Stimulated activated CD8-positive, alpha-beta memory T cell treated with anti-CD3 and anti-CD28 coated beads, Interleukin-15, amount 100 ng/mL, for 4 hours (primary cell): Measurements from ENCODE around the gene RANBP9.

ENCODE experiments used
- DNase-seq, 2 donors: peaks; one replicate each; pipeline ENCODE4 v3.0.0-alpha.2; 2020; ENCODE audit warnings: low read depth in 2 of 2

Gene RANBP9

DNA sequence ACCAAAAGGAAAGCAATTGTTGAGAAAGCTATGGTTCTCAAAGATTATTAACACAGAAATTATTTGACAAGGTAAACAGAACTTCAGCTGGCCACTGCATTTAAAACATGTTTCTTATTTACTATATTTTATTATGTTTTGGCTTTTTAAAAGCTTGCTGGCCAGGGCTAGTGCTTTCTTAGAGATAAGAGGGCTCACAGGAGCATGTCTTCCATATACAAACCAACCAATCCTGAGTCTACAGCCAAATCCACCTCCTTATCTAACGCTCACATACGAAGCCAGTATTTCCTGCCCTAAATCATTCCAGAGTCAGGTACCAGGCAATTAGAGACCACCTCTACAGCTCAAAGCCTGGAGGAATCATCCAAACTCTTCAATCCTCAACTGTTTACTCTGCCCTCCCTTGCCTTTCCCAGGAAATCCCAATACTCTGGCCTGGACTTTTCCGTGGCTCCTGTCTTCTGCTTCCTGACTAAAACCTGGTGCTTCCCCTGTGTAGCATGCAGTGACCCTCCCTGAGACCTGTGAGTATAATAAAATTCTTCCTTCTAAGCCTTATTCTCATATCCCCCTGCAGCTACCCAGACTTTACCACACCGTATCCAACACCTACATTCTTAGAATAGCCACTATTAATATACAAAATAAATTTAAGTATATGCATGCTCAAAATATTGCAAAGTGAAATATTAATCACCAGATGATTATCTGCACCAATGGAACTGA lies 33.2 kb downstream of the RANBP9 start:
- no peak for DNase-seq

DNA sequence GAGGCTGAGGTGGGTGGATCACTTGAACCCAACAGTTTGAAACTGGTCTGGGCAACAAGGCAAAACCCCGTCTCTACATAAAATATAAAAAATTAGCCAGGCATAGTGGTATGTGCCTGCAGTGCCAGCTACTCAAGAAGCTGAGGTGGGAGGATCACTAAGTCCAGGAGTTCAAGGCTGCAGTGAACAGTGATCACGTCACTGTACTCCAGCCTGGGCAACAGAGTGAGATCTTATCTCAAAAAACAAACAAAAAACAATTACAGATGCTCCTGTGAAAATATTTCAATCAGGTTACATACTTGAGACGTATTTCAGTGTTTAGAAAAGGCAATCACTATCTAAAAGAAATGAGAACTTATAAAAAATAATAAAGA lies 33.8 kb downstream of the RANBP9 start:
- no peak for DNase-seq

DNA sequence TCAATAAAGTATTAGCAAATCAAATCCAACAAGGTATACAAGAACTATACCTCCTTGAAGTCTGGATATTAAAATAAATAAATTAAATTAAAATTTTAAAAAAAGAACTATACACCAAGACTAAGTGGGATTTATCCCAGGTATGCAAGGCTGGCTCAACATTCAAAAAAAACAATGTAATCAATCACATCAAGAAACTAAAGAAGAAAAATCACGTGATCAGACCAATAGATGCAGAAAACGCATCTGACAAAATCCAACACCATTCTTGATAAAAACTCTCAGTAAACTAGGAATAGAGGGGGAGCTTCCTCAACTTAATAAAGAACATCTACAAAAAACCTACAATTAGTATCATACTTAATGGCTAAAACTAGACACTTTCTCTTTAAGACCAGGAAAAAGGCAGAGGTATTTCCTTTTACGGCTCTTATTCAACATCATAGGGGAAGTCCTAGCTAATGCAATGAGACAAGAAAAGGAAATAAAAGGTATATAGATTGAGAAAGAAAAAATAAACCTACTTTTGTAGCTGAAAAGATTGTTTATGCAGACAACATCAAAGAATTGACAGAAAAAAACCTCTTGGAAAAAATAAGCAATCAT lies 35.0 kb downstream of the RANBP9 start:
- DNase-seq: no peak

DNA sequence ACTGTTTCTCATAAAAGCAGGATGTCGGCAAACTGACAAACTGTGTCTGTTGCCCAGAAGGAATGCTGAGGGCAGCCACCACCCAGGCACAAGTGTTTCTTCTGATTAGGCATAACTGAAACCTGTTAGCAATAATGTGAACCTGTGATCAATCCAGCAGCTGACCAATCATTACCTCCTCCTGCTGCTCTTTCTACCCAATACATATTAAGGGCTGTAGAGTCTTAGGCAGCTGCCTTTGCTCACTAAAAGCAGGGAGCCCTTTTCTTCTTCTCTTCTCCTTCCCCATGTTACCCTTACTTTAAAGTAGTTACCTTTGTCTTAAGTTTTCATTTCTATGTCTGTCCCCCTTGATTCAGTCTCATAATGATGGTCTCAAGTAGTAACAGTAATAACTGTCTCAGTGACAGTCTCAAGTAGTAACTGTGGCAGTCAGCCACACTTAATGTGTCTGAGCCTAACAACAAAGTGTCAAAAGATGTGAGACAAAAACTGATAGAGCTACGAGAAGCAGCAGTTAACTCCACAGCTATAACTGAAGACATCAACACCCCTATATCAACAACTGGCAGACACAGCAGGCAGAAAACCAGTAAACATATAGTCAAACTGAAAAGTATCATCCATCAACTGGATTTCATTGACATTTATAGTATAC lies 37.0 kb downstream of the RANBP9 start:
- DNase-seq: no peak

DNA sequence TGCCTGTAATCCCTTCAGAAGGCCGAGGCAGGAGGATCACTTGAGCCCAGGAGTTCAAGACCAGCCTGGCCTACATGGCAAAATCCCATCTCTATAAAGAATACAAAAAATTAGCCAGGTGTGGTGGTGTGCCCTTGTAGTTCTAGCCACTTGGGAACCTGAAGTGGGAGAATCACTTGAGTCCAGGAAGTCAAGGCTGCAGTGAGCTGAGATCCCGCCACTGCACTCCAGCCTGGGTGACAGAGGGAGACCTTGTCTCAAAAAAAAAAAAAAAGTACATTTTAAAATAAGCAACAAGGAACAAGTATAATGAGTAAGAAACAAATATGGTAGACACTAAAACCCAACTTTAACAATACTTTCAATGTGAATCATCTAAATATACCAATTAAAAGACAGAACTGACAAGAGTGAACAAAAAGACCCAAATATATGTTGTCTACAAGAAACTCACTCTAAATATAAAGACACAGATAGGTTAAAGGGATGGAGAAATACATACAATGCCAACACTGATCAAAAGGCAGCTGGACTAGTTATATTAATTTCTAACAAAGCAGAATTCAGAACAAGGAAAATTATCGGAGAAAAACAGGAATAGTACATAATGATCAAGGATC lies 37.7 kb downstream of the RANBP9 start:
- DNase-seq: no peak

DNA sequence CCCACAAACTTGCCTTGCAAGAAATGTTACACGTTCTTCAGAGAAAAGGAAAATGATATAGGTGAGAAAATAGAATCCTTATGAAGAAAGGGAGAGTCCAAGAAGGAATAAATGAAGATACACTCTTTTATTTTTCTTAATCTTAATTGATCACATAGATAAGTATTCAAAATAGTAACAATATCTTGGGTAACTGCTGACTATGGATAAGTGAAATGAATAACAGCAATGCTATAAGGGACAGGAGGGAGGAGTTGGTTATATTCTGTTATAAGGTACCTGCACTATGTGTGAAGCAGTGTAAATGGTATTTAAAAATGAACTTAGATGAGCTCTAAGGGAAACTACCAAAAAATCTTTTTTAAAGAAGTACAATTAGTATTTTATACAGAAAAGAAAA lies 38.3 kb downstream of the RANBP9 start:
- DNase-seq: no peak

DNA sequence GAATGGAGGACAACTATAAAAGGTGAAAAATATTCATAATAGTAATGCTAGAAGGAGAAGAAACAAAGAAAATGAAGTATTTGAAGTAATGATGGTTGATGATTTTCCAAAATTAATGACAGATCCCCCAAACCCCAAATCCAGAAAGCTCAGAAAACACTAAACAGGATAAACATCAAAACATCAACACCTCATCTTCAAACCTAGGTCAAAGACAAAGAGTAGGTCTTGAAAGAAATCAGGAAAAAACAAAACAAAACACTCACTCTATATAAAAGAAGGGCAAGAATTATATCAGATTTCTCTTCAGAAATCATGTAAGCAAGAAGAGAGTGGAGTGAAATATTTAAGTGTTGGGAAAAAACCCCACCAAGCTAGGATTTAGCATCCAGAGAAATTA lies 38.7 kb downstream of the RANBP9 start:
- DNase-seq: no peak

DNA sequence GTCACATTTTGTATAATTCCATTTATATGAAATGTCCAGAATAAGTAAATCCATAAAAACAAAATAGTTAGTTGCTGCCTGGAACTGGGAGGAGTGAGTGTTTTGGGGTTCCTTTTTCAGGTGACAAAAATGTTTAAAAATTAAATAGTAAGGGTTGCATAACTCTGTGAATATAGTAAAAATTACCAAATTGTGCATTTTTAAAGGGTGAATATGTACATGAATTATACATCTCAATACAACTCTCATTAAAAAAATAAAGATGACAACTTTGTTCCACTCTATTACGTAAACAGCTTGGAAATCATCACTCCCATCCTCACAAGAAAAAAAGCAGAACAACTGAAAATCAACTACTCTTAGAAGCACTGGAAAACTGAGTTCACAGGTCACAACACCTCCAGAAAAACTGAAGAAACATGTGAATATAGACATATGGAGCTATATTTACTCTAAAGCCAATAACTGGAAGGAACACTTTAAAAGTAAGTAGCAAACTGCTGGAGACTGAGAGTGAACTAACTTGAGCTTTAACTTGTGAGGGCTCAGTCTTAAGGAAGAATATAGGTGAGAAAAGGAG lies 40.0 kb downstream of the RANBP9 start:
- no peak for DNase-seq

DNA sequence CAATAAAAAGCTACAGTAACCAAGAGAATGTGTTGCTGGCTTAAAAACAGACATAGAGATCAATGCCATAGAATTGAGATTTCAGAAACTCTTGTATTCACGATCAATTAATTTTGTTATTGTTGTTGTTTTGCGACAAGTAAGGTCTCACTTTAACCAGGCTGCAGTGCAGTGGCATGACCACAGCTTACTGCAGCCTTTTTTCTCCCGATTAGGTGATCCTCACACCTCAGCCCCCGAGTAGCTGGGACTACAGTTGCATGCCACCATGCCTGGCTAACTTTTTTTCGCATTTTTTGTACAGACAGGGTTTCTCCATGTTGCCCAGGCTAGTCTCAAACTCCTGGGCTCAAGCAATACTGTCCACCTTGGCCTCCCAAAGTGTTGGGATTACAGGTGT lies 42.2 kb downstream of the RANBP9 start:
- no peak for DNase-seq

DNA sequence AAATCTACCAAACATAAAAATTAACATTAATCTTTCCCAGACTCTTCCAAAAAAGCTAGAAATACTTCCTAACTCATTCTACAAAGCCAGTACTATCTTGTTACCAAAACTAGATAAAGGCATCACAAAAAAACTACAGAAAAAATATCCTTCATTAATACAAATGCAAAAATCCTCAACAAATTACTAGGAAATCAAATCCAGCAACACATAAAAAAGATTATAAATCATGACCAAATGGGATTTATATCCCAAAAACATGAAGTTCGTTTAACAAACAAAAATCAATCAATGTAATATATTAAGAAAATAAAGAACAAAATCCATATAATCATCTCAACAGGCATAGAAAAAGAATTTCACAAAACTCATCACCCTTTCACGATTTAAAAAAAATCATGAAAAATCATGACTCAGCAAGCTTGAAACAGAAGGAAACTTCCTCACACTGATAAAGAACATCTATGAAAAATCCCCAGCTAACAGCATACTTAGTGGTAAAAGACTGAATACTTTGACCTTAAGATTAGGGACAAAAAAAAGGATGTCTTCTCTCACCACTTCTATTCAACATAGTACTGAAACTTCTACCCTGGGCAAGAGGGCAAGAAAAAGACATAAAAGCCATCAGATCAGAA lies 43.2 kb downstream of the RANBP9 start:
- DNase-seq: no peak

DNA sequence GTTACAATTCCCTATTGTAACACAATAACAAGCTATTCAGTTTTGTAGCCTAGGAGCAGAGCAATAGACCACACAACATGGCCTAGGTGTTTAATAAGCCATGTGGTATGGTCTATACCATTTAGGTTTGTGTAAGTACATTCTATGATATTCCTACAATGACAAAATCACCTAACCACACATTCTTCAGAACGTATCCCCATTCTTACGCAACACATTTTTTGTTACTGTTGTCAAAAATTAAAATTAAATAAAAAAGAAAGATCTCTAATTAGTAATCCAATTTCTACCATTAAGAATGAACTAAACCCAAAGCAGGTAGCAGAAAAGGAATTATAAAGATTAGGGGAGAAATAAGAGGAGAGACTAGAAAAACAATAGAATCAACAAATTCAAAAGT lies 44.0 kb downstream of the RANBP9 start:
- DNase-seq: no peak

DNA sequence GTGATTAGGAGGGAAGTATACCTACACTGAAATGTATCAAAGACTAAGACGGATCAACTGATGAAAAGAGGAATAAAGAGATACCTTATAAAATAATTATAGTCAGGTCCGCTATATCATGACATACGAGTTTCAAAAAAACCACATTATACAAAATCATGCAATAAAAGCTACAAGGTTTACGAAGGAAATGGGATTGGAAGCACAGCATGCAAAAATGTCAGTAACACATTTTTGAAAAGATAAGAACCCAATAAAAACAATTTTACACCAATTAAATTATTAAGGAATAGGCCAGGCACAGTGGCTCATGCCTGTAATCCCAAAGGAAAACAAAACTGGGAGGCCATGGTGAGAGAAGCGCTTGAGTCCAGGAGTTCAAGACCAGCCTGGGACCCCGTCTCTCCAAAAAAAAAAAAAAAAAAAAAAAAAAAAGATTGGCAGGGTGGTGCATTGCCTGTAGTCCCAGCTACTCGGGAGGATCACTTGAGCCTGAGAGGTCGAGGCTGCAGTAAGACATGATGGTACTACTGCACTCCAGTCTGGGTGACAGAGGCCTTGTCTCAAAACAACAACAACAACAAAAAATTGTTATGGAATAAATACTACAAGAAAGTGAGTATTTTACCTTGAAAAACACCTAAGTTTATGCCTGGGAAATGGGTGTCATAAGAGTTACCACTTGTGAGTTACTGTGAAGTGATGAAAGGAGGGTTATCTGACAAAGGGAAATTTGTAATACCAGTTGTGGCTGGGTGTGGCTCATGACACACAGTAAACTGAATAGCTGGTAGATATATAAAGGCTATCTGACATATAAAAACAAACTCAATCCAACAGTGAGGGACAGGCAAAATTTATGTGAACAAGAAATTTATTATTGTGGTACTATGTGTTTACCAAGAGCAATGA lies 45.2 kb downstream of the RANBP9 start:
- no peak for DNase-seq

DNA sequence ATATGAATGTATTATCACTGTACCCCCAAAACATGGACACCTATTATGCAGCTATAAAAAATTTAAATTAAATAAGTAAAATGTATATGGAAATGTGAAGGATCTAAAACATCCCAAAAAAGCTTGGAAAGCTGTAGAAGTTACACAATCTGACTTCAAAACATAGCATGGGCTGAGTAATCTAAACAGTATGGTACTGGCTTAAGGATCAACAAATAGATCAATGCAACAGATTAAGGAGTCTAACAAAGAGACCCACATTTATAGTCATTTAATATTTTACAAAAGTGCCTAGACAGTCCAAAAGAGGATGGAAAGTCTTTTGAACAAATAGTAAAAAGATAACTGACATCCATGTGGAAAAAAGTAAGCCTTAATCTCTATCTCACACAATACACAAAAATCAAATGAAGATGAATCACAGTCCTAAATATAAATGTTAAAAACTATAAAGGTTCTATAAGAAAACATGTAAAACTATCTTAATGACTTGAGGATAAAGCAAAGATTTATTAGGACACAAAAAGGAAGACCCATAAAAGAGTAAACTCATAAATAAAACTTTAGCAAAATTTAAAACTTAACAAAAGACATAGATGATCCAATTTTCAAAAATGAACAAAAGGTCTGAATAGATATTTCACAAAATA lies 46.8 kb downstream of the RANBP9 start:
- no peak for DNase-seq

DNA sequence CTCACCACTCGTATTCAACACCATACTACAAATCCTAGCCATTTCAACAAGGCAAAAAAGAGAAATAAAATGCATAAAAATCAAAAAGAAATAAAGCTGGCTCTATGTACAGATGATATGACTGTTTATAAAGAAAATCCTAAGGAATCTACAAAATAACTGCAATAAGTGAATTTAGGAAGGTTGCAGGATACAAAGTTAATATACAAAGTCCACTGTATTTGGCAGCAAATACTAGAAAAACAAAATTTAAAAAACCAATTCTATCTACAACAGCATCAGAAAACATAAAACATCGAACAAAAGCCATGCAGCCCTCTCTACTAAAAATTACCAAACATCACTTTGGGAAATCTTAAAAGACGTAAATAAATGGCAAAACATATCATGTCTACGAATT lies 47.6 kb downstream of the RANBP9 start:
- DNase-seq: no peak

DNA sequence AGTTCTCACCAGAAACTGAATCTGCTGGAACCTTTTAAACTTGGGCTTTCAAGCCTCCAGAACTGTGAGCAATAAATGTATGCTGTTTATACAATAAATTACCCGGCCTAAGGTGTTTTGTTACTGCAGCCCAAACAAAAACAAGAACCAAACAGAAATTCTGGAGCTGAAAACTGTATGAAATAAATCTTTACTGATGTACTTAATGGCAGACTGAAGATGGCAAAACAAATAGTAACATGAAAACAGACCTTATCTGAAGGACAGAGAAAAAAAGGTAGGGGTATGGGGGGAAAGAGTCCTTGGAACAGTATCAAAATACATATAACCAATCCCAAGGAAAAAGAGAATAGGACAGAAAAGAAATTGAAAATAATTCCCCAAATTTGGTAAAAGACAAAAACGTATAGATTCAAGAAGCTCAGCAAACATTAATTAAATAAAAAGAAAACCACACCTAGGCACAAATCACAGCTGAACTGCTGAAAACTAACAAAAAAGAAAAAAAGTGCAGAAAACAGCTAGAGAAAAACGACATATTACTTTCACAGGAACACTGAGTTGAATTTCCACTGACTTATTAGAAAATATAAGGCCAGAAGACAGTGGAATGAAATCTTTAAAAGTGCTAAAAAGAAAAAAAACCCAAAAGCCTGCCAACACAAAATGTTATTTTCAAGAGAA lies 48.8 kb downstream of the RANBP9 start:
- DNase-seq: no peak

DNA sequence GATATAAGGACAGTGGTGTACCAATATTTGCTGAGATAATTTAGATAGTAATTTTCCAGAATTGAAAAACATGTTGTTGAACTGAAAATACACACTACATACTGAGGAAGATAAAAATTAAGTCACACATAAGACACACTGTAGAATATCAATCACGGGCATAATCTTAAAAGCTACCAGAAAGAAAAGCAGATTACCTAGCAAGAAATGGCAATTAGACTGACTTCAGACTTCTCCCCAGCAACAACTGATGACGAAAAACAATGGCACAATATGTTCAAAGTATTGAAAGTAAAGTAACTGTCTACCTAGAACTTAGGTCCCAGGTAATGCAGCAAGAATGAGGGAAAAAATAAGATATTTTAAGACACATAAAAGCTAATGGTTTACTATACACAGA lies 50.0 kb downstream of the RANBP9 start:
- no peak for DNase-seq

DNA sequence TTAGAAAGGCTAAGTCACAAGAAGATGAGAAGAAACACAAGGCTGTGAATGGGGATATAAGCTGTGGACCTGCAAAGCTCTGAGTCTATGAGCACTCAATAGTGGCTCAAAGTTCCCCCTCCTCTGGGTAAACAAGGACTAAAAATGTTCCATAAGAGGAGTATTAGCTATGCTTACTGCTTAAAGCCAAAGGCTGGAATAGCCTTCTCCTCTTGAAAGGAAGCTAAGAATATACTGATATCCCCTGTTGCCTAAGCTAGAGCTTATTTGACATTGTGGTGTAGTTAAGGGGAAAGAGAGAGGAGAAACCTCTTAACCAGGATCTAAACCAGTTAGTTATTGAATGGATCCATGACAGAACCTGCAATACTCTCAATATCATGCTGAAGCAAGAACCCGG lies 50.7 kb downstream of the RANBP9 start:
- DNase-seq: no peak

DNA sequence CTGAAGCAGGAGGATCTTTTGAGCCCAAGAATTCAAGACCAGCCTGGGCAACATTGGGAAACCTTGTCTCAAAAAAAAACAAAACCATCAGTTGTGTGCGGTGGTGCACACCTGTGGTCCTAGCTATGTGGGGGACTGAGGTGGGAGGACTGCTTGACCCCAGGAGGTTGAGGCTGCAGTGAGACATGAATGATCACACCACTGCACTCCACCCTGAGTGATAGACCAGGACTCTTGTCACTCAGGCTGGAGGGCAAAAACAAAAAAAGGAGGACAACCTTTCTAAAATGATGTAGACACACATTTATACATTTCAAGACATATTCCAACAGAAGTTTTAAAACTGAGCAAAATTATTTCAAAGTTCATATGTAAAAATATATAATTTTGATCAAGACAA lies 51.4 kb downstream of the RANBP9 start:
- DNase-seq: no peak

DNA sequence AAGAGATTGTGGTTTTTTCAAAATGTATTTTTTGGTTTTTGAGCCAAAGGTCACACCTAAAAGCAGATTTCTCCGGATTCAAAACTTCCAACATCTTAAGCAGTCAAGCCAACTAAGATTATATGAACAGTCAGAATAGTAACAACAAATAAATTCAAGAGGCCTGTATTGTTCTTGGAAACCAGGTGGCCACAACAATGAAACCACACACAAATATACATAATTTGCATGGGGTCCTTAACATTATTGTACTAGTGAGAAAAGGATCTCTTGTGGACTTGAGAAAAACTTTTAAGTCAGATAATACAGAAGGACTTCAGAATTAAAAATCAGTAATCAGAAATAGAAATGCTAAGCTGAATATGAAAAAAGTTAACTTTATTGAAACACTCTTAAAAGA lies 55.9 kb downstream of the RANBP9 start:
- no peak for DNase-seq

DNA sequence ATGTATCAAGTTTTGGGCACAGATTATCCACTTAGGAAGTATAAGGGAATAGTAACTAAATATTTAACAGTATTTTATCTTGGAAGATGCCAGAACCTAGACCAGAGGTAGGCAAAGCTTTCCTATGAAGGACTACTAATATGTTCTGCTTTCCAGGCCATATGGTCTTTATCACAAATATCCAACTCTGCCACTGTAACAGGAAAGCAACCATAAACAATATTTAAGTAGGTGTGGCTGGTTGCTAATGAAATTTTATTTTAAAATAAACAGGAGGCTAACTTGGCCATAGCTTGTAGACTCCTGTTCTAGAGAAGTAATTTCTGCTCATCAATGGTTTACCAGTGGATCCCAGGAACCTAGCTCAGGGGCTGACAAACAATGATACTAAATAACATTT lies 57.1 kb downstream of the RANBP9 start:
- DNase-seq: no peak
